HUDEP-2 (cell line): Measurements from ENCODE around the gene MAPRE3.

Source experiments
- DNase-seq, 76 experiments: peaks; one replicate each; lab custom pipeline; 2025; ENCODE audit not compliant: unreplicated experiment in 76 of 76; lab: John Stamatoyannopoulos, UW

Gene MAPRE3

DNA sequence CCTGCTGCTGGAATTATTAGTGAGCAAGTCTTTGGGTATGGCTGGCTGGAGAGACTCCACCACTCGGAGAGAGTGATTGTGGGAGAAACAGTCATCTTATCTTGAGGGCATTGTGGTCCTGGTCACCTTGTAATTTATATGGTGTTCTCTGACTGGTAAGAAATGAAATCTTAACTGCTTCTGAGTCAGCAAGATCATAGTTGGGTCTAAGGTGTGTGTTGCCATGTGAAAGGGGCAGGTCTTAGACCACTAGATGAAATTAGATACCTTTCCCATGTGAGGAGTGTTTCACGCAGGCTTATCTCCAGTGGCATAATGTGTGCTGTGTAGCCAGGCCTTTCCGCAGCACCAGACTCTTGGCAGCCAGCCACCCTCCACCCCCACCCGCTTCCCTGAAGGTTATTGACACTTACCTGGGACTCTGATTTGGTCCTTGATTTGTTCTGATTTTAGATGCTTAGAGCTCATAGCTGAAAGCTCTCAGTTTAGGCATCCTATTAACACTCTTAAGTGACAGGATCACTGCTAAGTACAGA is 7.7 kb downstream of the MAPRE3 start:
- DNase-seq = peak in 61 of 76 experiments; percentile 9 to 74 (median 51)

DNA sequence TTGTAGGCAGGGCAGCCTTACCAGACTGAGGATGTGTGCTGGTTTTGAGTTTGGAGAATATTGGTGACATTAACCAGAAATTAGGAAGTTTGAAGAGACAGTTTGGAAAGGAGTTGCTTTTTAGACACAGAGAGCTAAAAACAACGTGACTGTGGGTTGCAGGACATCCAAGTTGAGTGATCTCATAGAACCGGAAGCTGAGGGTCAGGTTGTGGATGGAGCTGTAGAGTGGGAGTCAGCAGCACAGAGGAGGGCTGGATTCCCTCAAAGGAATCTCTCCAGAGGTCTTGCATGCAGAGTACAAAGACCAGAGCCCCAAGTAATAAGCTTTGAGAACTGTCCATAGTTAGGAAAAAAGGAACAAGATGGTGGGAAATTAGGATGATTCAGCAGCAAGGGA is 9.3 kb downstream of the MAPRE3 start:
- DNase-seq = no peak

GRCh38 chr2:26980971-26981370 is 10.5 kb downstream of the MAPRE3 start:
- no peak for DNase-seq

GRCh38 chr2:26982102-26982742 is 11.8 kb downstream of the MAPRE3 start:
- DNase-seq = peak in 67 of 76 experiments; percentile 9 to 79 (median 45)

- no peak for DNase-seq
These were observed 13.3 kb downstream of the MAPRE3 start for GRCh38 chr2:26983746-26984145.

DNA sequence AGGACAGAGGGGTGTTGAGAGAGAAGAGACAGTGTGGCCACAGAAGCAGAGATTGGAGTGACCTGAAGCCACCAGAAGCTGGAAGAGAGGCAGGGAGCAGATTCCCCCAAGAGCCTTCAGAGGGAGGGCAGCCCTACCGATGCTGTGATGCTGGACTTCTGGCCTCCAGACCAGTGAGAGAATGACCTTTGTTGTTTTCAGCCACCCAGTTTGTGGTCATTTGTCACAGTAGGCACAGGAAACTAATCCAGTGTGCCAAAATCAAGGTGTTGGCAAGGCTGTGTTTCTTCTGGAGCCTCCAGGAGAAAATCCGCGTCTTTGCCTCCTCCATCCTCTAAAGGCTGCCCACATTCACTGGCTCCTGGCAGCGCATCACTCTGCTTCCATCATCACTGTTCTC is 15.4 kb downstream of the MAPRE3 start:
- no peak for DNase-seq

DNA sequence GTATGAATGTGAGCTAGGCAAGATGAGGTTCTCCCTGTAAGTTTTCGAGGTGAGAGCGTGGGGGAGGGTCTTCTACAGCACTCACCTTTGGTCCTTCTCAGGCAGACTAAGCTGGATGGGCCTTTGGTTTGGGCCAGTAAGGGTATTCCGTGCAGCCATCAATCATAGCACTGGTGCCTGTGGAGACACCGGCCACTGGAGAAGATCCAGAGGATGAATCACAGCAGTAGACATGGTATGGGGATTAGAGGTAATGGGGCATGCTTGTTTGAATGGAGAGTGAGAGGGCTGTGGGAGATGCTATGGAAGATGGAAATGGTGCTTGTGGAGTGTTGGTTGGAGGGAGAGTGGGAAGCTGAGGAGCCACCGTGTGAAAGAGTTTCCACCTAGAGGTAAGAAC is 16.1 kb downstream of the MAPRE3 start:
- DNase-seq = no peak

DNA sequence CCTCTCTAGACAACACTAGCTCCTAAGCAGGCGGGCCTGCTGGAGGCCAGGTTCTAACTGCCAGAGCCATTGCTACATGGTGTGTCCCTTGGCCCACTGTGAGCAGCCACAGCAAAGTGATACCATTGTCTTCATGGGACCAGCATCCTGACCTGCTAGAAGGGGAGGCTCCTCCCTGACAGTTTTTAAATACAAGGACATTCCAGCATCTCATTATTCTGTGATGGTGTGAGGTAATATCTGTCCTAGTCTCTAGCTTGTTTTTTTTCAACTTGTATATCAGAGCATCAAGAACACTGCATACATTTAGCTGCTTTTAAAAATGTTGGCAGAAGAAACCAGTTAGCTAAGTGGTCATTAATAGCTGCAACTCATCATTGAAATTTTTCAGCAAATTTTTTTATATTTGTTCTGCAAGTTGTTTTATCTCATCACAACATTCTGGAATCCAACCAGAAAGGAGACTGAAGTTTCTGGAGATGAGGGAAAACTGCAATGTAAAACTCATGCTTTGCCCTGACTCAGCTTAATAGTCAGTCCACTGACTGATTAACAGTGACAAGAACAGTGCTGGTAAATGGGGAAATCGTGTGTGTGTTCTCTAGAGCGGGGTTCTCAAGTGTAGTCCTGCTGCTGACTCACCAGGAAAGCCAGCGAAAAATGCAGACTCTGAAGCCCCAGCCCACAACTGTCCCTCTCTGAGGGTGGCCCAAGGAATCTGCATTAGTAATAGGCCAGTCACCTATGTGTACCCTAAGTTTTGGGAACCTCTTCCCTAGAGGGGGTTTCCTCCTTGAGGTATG is 17.8 kb downstream of the MAPRE3 start:
- no peak for DNase-seq

DNA sequence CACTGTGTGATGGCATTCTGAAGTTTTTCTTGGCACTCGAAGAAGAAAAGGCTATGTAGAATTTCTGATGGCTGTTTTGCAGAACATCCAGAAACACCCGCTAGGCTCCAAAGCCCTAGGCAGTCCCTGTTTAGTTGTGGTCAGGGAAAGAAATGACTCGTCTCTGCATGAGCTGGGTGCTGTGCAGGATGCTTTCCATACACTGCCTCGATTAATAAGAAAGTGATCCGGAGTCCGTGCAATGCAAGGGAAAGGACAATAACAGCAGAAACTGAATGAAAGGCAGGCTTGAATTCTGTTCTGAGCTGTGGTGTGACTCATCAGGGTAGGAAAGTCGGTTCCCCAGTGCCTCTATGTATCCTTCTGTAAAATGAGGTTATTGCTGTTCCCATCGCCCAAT is 18.7 kb downstream of the MAPRE3 start:
- no peak for DNase-seq

- no peak for DNase-seq
These were observed 21.3 kb downstream of the MAPRE3 start for GRCh38 chr2:26991717-26992116.

DNA sequence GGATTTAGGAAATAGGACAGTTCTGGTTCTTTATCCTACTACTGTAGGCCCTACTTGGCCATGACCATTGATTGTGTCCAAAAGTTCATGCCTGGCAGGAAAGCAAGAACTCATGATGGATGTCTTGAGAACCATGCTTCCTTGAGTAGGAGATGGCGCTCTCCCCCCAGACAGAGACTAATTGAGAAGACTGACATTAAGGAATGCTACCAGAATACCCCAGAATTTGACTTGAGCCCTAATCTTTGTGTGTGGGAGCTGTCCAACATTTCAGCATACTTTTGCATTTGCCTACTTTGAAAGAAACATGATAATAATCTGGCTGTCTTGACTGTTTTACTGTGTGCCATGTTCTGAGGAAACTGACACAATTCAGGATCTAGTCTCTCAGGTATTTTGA is 23.3 kb downstream of the MAPRE3 start:
- peak in 3 of 76 experiments; percentile 7 to 19 (median 8) for DNase-seq

DNA sequence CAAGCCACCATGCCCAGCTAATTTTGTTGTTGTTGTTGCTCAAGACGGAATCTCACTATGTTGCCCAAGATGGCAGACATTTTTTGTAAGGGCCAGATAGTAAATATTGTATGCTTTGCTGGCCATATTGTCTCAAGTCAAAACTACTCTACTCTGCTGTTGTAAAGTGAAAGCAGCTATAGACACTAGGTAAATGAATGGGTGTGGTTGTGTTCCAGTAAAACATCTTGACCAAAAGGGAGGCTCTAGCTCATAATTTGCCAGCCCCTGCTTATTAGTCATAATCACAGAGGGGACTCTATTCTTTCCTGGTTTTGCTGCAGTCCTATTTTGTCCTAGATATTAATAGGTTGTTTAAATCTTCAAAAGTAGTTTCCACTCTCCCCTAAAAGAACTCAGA is 24.5 kb downstream of the MAPRE3 start:
- no peak for DNase-seq

DNA sequence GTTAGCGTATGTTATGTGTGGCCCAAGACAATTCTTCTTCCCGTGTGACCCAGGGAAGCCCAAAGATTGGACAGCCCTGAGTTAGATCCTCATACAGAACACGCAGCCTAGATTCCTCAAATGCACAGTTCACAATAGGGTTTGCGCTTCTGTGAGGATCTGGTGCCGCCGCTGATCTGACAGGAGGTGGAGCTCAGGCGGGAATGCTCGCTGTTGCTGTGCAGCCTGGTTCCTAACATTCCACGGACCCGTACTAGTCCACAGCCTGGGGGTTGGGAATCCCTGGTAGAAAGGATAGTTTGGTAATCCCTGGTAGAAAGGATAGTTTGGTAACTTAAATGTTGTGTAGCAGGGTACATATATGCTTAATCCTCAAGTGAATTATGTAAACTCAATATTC is 27.0 kb downstream of the MAPRE3 start:
- DNase-seq = no peak

DNA sequence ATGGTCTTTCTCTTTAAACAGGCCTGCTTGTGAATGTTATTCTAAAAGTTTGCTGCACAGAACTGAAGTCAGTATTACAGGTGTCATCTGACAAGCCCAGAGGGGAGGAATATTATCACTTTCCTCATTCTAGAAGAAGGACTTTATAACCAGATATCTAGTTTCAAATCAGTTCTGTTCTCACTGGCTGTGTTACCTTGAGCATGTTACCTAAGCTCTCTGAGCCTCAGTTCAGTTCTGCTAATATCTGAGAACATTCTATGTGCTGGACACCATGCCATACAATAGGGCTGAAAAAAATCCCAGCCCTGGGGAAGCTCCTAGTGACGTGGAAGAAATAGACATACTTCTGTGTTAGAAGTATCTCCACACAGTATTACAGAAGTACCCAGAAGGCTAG is 27.9 kb downstream of the MAPRE3 start:
- DNase-seq = no peak

- no peak for DNase-seq
These were observed 29.8 kb downstream of the MAPRE3 start for GRCh38 chr2:27000228-27000627.

- DNase-seq = no peak
These were observed 30.6 kb downstream of the MAPRE3 start for GRCh38 chr2:27000995-27001394.

DNA sequence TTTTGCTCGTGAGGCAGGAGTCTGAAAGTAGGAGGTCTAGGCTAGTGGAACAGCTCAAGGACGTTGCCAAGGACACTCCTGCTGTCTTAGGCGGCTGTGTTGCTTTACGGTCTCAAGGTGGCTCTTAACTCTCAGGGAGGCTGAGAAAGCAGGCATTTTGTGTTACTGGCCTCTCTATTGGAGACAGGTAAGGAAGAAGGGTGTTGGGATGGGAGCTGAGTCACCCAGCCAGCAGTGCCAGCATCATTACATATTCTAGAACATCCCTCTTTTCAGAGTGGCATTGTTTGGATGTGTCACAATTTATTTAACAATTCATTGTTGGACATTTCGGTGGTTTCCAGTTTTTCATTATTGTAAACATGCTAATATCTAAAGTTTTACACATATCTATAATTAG is 31.5 kb downstream of the MAPRE3 start:
- no peak for DNase-seq

DNA sequence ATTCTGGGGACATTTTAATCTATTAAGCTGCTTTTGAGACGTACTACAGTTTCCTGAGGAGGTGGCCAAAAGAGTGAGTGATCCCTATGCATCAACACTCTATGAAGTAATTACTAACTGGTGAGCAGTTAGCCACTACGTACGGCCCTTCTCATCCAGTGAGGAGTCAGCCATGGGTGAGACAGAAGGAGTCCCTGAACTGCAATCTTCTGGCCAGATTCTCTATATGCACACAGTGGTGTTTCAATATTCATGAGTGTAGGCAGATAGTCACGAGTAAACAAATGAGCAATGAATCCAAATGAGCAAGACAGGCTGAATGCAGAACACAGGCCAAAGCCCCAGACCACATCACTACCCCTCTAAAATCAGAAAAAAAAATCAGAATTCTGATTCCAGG is 32.6 kb downstream of the MAPRE3 start:
- DNase-seq = no peak

DNA sequence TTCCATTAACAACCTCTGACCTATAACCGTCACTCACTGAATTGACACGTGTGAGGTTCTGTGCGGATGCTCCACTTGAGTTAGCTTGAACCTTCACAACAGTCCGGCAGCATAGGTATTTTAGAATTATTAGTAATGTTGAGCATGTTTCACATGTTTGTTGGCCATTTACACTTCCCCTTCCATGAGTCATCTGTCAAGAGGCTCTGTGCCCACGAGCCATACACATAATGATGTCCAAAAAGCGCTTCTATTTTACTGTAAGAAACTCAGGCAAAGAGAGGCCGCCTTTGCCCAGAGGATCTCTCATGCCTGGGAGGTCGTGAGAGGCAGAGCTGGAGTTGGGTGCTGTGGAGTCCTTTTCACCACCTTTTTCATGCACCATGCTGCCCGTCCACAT is 33.4 kb downstream of the MAPRE3 start:
- DNase-seq = peak in 1 of 76 experiments; percentile 8

DNA sequence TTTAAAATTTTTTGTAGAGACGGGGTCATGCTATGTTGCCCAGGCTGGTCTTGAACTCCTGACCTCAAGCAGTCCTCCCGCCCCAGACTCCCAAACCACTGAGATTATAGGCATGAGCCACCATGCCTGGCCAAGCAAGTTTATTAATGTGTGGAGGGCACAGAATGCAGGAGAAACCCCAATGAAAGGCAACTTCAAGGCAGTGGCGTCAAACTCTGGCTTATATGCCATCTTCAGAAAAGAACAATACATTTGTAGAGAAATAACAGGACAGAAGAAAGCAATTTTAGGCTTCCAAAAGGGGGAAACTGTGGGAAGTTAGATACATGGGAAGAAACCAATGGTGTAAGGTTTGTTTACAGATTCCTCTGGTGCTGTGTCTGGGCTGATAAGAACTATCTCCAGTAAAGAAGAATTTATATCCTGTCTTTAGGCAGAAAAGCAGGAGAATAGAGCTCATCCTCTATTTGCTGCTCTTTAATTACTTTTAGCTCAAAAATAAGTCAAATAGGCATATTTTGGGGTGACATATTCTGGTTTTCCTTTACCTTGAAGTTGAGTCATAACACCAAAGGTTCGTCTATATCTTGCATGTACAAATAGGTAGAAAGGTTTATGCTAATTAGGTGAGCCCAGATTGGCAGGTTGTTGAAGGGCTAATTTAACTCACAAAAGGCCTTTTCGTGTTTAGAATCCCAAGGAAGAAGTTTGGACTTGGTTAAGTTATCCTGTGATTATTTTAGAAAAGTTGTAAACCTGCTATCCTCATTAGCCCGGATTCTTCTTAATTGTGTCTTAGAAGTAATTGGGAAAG is 36.4 kb downstream of the MAPRE3 start:
- peak in 4 of 76 experiments; percentile 8 to 34 (median 10) for DNase-seq
